Sigmoid colon (tissue), 4 donors: ENCODE data around the gene KRTAP19-8.

Source experiments
- EP300 ChIP-seq, 4 donors: sonication (generic); formaldehyde crosslinking; IDR thresholded peaks; one replicate each; pipeline ENCODE4 v1.6.1; 2017; ENCODE audit warnings: antibody characterized with exemption in 4 of 4
- POLR2AphosphoS5 ChIP-seq, 4 donors: sonication (generic); formaldehyde crosslinking; IDR thresholded peaks; one replicate each; pipeline ENCODE4 v1.6.1; 2017; ENCODE audit warnings: antibody characterized with exemption in 4 of 4
- TF ChIP-seq, protein P1 (sequence below), 4 experiments: fragments of 450-650 bp in 3 of 4; fragments of 200-600 bp in 1 of 4; IDR thresholded peaks; one replicate each; pipeline ENCODE4 v1.5.1; 2016 to 2019; ENCODE audit warnings: antibody characterized with exemption in 4 of 4, mild to moderate bottlenecking in 3 of 4, moderate library complexity in 2 of 4

DNA sequence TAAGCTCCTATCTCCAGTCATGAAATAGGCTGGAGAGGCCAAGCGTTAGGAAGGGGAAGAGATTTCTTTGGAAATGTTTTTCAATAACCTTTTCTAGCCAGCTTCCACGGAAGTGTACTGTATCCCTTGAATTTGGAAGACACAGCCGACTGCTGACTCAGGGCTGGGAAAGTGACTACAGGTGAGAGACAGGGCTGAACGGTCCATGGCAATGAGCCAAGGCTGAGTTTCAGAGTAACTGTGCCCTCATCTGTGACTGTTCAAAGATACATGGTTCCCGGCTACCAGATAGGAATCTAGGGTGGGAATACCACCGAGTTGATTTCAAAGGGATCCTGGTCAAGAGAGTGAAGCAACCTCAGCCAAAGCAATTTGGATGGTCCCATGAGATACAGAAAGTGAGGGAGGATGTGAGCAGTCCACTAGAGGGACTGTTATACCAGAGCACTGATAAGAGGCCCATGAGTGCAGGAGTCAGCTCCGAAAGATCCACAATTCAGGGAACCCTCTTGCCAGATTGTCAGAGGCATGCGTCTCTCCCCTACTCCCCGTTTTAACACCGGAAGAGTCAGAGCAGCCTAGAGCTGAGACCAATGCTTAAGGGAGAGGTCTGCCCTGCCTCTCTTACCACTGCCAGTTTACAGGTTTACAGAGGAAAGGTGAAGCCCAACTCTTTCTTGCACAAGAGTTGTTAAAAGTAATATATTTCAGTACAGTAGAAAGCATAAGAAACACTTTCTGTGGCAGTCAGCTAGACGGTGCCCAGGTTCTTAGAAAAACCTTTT, 3.2 kb upstream of the KRTAP19-8 start:
- TF ChIP-seq, protein P1, sequence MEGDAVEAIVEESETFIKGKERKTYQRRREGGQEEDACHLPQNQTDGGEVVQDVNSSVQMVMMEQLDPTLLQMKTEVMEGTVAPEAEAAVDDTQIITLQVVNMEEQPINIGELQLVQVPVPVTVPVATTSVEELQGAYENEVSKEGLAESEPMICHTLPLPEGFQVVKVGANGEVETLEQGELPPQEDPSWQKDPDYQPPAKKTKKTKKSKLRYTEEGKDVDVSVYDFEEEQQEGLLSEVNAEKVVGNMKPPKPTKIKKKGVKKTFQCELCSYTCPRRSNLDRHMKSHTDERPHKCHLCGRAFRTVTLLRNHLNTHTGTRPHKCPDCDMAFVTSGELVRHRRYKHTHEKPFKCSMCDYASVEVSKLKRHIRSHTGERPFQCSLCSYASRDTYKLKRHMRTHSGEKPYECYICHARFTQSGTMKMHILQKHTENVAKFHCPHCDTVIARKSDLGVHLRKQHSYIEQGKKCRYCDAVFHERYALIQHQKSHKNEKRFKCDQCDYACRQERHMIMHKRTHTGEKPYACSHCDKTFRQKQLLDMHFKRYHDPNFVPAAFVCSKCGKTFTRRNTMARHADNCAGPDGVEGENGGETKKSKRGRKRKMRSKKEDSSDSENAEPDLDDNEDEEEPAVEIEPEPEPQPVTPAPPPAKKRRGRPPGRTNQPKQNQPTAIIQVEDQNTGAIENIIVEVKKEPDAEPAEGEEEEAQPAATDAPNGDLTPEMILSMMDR (IDR thresholded peaks at IDR 0.05) = no peak
- TF ChIP-seq POLR2AphosphoS5 (IDR thresholded peaks at IDR 0.05) = no peak
- TF ChIP-seq EP300 (IDR thresholded peaks at IDR 0.05) = no peak
